ENCODE measurements around the gene ATG4B.
A peak's percentile ranks its signal among the peaks of the same experiment; 100 is the strongest.
"Not testable (repeated sequence)": the region's sequence is repeated elsewhere in the genome, so short reads cannot be mapped to it uniquely, and the experiment has no call there.

The ATG4B gene

GRCh38 chr2:241660593-241661213, 23.2 kb downstream of the ATG4B start:
- Mint-ChIP-seq H3K4me3 (no peak overlapping the region), H3K27ac (no peak overlapping the region)
- no peak for DNase-seq

GRCh38 chr2:241662731-241663130, 25.2 kb downstream of the ATG4B start:
- H3K9me3 Mint-ChIP-seq, H3K4me3 Mint-ChIP-seq, H3K27ac Mint-ChIP-seq, H3K27me3 Mint-ChIP-seq, DNase-seq: not testable (repeated sequence)
- H3K4me1 Mint-ChIP-seq (ENCODE audit: low read depth): peaks cover 16% of the 10 kb centered on the region
- H3K36me3 Mint-ChIP-seq (ENCODE audit: low read depth): peaks cover 75% of the 10 kb centered on the region

More at GRCh38 chr2:241660593-241661213, 23.2 kb downstream of the ATG4B start:
- Mint-ChIP-seq H3K4me1 (ENCODE audit: low read depth) (peaks cover 14% of the 10 kb centered on the region), H3K36me3 (ENCODE audit: low read depth) (peaks cover 76% of the 10 kb centered on the region), H3K9me3 (no peaks in the 10 kb centered on the region), H3K27me3 (no peaks in the 10 kb centered on the region)

DNA sequence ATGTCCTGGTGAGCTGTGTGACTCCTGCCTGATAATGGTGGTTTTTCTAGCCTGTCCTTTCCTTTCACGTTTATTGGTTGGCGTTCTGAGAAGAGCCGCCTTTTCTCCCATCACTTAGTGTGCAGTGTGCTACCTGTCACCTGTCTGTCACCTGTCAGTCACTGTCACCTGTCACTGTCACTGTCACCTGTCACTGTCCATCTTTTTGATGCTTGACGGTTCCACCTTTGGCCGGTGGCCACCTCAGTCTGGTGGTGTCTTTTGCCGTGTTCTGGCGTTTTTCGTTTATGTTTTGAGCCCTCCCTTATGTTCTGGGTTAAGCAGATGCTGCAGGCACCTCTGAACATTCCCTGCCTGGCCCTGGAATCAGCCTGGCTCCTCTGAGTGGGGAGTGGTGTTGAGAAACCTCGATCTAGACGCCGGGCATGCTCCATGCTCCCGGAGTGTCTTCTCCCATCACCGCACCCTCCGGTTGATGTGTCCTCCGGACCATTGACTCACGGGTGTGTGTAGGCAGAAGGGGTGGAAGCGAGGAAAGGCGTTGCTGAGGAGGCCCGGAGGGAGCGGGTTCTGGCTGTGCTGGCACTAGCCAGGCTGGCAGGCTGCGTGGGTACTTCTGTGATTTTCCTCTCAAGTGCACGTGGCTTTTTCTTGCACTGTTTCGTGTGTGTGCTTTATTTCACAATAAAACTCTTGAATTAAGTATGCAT, 28.4 kb downstream of the ATG4B start:
- peaks cover 74% of the 10 kb centered on the region for H3K36me3 Mint-ChIP-seq (ENCODE audit: low read depth)
- no peak for DNase-seq
- peak overlapping the region; percentile 62 for H3K27ac Mint-ChIP-seq
- peaks cover 16% of the 10 kb centered on the region for H3K4me1 Mint-ChIP-seq (ENCODE audit: low read depth)
- no peak overlapping the region for H3K4me3 Mint-ChIP-seq
- H3K27me3 Mint-ChIP-seq: no peaks in the 10 kb centered on the region
- no peaks in the 10 kb centered on the region for H3K9me3 Mint-ChIP-seq

- H3K27ac Mint-ChIP-seq: no peak overlapping the region
- peaks cover 16% of the 10 kb centered on the region for H3K4me1 Mint-ChIP-seq (ENCODE audit: low read depth)
- H3K4me3 Mint-ChIP-seq: no peak overlapping the region
- H3K27me3 Mint-ChIP-seq: no peaks in the 10 kb centered on the region
- H3K36me3 Mint-ChIP-seq (ENCODE audit: low read depth): peaks cover 76% of the 10 kb centered on the region
- H3K9me3 Mint-ChIP-seq: no peaks in the 10 kb centered on the region
- DNase-seq: no peak
Measured at GRCh38 chr2:241666627-241667400, 29.3 kb downstream of the ATG4B start.

GRCh38 chr2:241668354-241668753, 30.9 kb downstream of the ATG4B start:
- H3K27me3 Mint-ChIP-seq: no peaks in the 10 kb centered on the region
- H3K9me3 Mint-ChIP-seq: no peaks in the 10 kb centered on the region
- no peak for DNase-seq
- H3K36me3 Mint-ChIP-seq (ENCODE audit: low read depth): peaks cover 80% of the 10 kb centered on the region
- peaks cover 16% of the 10 kb centered on the region for H3K4me1 Mint-ChIP-seq (ENCODE audit: low read depth)
- no peak overlapping the region for H3K4me3 Mint-ChIP-seq
- no peak overlapping the region for H3K27ac Mint-ChIP-seq

DNA sequence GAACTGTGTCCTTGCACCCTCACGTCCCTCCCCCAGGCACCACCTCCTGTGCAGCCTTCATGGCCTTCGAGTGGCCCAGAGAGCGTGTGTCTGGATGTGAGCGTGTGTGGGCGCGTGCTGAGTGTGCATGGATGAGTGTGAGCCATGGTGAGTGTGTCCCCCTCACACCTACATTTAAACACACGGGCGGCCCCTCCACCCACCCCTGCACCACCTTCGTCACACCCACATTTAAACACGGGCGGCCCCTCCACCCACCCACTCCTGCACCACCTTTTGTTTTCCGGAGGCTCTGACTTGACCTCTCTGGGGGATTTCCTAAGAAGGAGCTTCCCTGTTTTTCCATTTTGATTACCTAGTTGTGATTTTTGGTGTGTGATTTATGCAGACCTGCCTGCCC, 31.3 kb downstream of the ATG4B start:
- Mint-ChIP-seq H3K4me1 (ENCODE audit: low read depth) (peaks cover 18% of the 10 kb centered on the region), H3K36me3 (ENCODE audit: low read depth) (peaks cover 84% of the 10 kb centered on the region), H3K27me3 (no peaks in the 10 kb centered on the region), H3K4me3 (no peak overlapping the region), H3K9me3 (no peaks in the 10 kb centered on the region), H3K27ac (no peak overlapping the region)
- no peak for DNase-seq

- Mint-ChIP-seq H3K4me1 (ENCODE audit: low read depth) (peaks cover 6% of the 10 kb centered on the region), H3K27me3 (no peaks in the 10 kb centered on the region), H3K27ac (peak overlapping the region; percentile 57), H3K4me3 (no peak overlapping the region), H3K36me3 (ENCODE audit: low read depth) (peaks cover 89% of the 10 kb centered on the region), H3K9me3 (no peaks in the 10 kb centered on the region)
- DNase-seq: no peak
Measured at GRCh38 chr2:241670333-241671110, 33.0 kb downstream of the ATG4B start.

DNA sequence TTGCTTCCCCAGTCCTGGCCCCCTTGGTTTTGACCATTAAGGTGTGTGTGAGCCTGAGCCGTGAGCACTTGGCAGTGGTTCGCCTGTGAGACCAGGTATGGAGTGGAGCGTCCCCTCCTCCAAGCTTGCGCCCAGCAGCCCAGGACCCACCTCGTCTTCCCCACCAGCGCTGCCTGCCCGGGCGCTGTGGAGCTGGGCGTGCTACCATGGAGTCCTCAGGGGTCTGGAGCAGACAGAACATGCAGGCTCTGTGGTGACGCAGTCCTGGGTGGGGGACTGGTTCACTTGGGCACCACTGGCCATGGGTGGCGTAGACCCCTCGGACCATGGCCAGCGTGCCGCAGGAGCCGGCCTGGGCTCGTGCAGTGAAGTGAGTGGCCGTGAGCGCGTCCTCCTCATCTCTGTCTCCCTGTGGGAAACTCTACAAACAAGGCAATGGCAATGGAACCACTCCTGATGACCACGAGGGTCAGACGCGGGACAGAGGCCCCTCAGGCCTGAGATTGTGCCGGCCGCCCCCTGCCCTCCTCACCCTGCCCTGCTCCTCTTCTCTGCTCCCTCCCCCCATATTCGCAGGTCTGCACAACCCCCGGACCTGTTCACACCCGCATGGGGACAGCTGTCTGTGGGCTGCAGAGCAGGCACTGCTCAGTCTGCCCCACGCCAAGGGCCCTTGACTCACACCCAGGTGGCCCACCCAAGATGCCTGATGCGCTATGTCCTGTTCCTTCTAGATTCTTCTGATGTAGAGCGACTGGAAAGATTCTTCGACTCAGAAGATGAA, 34.2 kb downstream of the ATG4B start:
- DNase-seq: no peak
- Mint-ChIP-seq H3K4me1 (ENCODE audit: low read depth) (peaks cover 2% of the 10 kb centered on the region), H3K27me3 (no peaks in the 10 kb centered on the region), H3K27ac (peak overlapping the region; percentile 57), H3K4me3 (no peak overlapping the region), H3K9me3 (no peaks in the 10 kb centered on the region), H3K36me3 (ENCODE audit: low read depth) (peaks cover 91% of the 10 kb centered on the region)

DNA sequence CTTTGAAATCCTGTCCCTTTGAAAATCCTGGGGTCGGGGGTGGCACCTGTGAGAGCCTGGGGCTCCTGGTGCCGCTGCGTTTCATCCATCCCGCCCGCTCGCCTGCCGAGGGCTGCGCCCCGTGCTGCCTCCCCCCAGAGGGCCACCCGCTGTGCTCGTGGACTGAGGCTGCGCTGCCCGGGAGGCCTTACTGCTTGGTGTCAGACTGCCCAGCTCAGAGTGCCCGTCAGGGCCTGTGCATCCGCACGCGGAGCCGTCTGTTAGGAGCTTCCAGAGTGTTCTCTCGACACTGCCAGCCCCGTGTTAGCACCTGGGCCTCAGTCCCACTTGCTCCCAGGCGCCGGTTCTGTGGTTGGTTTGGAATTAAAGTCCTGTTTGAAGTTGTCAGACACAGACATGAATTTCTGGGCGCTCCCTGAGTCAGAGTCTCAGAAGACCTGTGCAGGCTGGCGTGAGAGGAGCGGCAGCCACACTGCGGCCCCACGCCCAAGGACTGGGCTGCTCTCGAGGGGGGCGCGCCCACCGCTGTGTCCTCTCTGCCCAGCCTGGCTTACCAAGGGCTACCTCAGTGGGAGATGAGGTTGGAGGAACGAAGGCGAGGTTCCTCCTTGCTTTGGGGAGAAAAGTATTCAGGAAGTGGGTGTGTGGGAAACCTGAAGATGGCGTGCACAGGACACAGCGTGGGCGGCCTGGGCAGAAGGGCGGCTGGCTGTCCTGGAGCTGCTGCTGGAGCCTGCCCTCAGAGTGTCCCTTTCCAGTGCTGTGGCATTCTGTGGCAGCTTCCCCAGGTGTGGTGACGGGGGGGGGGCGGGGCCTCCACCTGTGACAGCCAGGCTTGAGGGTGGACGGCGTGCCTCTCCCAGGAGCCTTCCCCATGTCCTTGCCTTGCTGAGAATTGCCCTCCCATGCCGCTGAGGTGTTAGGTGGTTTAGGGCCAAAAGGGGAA, 35.0 kb downstream of the ATG4B start:
- peaks cover 94% of the 10 kb centered on the region for H3K36me3 Mint-ChIP-seq (ENCODE audit: low read depth)

GRCh38 chr2:241673189-241673663, 35.7 kb downstream of the ATG4B start:
- H3K9me3 Mint-ChIP-seq: no peaks in the 10 kb centered on the region
- peaks cover 95% of the 10 kb centered on the region for H3K36me3 Mint-ChIP-seq (ENCODE audit: low read depth)
- H3K4me1 Mint-ChIP-seq (ENCODE audit: low read depth): peaks cover 2% of the 10 kb centered on the region
- no peak for DNase-seq
- H3K27ac Mint-ChIP-seq: peak overlapping the region; percentile 57
- H3K4me3 Mint-ChIP-seq: no peak overlapping the region
- H3K27me3 Mint-ChIP-seq: no peaks in the 10 kb centered on the region

More for the DNA sequence above, 35.0 kb downstream of the ATG4B start:
- Mint-ChIP-seq H3K27ac (peak overlapping the region; percentile 44), H3K9me3 (no peaks in the 10 kb centered on the region), H3K27me3 (no peaks in the 10 kb centered on the region), H3K4me3 (no peak overlapping the region), H3K4me1 (ENCODE audit: low read depth) (peaks cover 2% of the 10 kb centered on the region)
- DNase-seq: no peak

DNA sequence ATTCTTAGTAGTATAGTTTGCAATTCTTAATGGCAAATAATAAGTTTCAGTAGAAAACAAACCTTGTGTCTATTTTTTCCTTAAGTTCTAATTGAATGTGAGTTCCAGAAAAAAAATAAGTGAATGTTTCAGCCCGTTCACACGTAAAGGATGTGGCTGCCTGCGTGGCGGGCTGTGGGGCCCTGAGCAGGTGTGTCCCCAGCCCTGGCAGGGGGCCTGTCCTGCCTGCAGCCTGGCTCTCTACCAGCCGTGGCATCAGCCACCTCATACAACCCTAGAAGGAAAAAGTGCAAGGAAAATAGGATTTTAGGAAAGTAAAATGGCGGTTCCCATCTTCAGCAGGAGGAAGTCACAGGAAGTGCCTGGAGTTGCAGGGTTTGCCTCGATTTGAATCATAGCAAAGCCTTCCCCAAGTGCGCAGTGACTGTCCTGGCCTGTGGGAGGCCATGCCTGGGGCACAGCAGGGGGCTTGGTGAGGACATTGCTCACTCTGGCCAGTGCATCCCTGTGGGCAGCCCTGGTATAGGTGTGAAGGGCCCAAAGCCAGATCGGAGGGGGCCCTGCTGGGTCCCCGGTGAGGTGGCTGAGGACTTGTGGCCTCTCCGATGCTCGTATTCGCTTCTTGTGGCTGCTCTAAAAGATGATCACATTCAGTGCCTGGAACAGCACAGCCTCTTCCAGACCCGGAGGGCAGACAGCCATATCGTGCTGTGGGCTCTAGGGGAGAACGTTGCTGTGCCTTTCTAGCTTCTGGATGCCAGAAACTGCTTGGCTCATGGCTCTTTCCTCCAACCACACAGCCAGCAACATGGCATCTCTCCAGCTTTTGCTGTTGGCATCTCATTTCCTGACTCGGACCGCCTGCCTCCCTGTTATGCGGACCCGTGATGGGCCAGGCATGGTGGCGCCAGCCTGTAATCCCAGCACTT, 36.6 kb downstream of the ATG4B start:
- H3K36me3 Mint-ChIP-seq (ENCODE audit: low read depth): peaks cover 95% of the 10 kb centered on the region
- H3K4me3 Mint-ChIP-seq: no peak overlapping the region
- H3K27me3 Mint-ChIP-seq: no peaks in the 10 kb centered on the region
- no peak for DNase-seq
- H3K4me1 Mint-ChIP-seq (ENCODE audit: low read depth): peaks cover 2% of the 10 kb centered on the region
- H3K27ac Mint-ChIP-seq: peak overlapping the region; percentile 72
- H3K9me3 Mint-ChIP-seq: no peaks in the 10 kb centered on the region

- H3K27ac Mint-ChIP-seq: peak overlapping the region; percentile 64
- no peaks in the 10 kb centered on the region for H3K9me3 Mint-ChIP-seq
- peaks cover 6% of the 10 kb centered on the region for H3K4me1 Mint-ChIP-seq (ENCODE audit: low read depth)
- H3K27me3 Mint-ChIP-seq: no peaks in the 10 kb centered on the region
- H3K36me3 Mint-ChIP-seq (ENCODE audit: low read depth): peaks cover 96% of the 10 kb centered on the region
- DNase-seq: no peak
- no peak overlapping the region for H3K4me3 Mint-ChIP-seq
Measured at GRCh38 chr2:241675885-241676284, 38.4 kb downstream of the ATG4B start.
